KG1 (cell line): ENCODE measurements around the gene RAD51C.
"Not testable (repeated sequence)": the region's sequence is repeated elsewhere in the genome, so short reads cannot be mapped to it uniquely, and the experiment has no call there.

ENCODE experiments used
- DNase-seq: peaks from one replicate; lab custom pipeline; 2025; lab: John Stamatoyannopoulos, UW

RAD51C gene

DNA sequence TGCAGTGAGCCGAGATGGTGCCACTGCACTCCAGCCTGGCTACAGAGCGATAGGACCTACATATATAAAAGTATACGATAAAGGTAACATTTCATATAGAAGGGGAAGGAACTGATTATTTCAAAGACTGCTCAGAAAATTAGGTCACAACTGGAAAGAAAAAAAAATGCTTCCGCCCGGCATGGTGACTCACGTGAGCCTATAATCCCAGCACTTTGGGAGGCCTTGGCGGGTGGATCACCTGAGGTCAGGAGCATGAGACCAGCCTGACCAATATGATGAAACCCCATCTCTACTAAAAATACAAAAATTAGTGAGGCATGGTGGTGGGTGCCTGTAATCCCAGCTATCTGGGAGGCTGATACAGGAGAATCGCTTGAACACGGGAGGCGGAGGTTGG is 8.4 kb upstream of the RAD51C start:
- no peak for DNase-seq

- not testable (repeated sequence) for DNase-seq
Observed at GRCh38 chr17:58684462-58684861, 7.9 kb upstream of the RAD51C start.

GRCh38 chr17:58686980-58687379 is 5.4 kb upstream of the RAD51C start:
- no peak for DNase-seq

GRCh38 chr17:58688521-58688920 is 3.9 kb upstream of the RAD51C start:
- no peak for DNase-seq

- DNase-seq = not testable (repeated sequence)
Observed at GRCh38 chr17:58690033-58690432, 2.4 kb upstream of the RAD51C start.

DNA sequence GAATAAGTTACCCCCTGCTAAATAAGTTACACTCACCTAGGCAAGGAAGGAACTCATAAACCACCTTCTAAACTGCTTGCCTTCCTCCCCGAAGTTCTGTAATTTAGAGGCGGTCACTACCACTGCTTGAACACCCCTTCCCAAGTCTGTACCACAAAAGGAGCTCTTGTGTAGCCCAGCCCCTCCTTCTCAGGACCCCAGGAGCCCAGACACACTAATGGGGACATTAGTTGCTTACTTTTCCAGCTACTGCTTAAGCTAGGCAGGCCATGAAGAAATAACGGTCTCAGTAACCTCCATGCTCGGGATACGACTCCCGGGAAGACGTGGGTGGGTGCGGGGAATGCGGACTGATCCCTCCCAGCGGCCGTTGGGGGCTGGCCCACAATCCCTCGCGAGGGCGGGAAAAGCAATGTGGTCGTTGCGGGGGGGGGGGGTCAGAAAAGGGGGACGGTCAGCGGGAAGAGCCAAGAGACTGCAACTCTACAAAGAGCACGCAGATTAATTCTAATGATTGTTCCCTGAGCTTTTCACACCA is 632 bp upstream of the RAD51C start, which contains the start of gene TEX14:
Gene TEX14, minus strand, starts transcription at position 345 of the 538 bp plus-strand sequence. CDS start 40,044 bp downstream, outside the sequence.
- no peak for DNase-seq

DNA sequence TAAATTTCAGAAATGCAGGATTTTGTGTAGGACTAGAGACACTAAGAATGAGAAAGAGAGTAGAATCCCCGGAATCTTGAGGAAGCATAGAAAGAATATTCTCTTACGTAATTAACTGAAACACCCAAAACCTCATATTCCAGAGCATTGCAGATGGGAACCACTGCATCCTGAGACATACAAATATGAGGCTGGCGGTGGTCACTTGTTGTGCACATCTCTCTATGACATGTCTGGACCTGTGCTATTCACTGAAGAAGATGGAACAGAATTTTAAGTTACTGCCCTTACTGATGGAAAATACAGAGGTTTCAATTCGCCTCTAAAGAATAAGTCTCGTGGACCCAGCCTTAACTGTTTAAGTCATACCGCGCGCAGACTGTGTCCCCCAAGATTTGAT is 806 bp downstream of the RAD51C start:
- no peak for DNase-seq

DNA sequence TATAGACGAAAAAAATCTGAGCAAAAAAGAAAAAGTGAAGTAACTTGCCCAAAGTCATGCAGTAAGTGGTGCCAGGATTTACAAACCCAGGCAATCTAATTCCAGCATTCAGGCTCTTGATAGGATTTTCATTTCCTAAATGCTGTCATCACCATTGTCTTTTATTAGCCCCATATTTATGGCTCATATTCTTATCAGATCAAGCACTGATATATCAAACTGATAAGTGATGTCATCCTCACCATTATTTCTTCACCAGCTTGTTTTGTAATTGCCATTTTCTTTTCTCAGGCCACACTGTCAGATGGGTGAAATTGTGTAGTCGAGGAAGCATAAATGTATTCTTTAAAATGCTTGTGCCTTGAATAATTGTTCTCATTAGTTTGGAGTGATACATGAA is 1.3 kb downstream of the RAD51C start:
- no peak for DNase-seq

- DNase-seq = no peak
Observed at GRCh38 chr17:58694302-58694701, 1.9 kb downstream of the RAD51C start.

- no peak for DNase-seq
Observed at GRCh38 chr17:58694826-58695225, 2.4 kb downstream of the RAD51C start.

GRCh38 chr17:58699771-58700170 is 7.4 kb downstream of the RAD51C start:
- DNase-seq = no peak

GRCh38 chr17:58702045-58702476 is 9.7 kb downstream of the RAD51C start:
- DNase-seq = no peak

- no peak for DNase-seq
Observed at GRCh38 chr17:58702708-58703107, 10.3 kb downstream of the RAD51C start.

DNA sequence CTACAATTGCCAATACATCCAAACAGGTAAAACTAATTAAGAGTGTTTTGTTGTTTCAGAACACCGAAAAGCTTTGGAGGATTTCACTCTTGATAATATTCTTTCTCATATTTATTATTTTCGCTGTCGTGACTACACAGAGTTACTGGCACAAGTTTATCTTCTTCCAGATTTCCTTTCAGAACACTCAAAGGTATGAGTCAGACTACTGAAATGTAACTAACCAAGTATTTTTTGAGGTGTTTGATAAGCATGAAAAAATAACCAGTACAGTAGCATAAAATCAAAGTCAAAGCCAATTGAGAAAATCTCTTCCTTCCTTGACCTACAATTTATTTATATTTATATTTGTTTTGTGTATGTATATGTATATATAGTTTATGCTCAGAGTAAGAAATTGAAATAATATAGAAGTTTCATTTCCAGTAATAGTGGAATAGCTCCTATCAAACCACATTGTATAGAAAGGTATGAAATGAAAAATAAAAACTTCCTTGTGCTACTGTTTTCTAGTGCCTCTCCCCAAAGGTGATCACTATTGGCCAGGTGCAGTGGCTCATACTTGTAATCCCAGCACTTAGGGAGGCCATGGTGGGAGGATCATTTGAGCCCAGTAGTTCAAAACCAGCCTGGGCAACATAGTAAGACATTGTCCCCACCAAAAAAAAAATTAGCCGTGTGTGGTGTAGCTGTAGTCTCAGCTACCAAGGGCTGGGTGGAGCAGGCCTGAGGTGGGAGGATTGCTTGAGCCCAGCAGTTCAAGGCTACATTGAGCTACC is 10.9 kb downstream of the RAD51C start:
- DNase-seq = no peak

DNA sequence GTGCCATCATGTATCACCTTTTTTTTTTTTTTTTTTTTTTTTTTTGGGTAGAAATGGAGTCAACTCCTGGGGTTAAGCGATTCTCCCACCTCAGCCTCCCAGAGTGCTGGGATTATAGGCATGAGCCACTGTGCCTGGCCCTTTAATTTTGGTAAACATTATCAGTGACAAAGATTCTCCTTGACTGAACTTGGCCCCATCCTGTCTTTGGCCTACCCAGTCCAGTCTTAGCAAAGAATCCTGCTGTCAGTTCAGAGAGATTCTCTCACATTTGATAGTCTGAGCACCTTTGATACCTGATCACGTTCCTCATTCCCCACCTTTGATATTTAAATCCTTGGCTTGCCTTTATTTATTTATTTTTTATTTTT is 11.5 kb downstream of the RAD51C start:
- DNase-seq = no peak

GRCh38 chr17:58706351-58707140 is 14.1 kb downstream of the RAD51C start:
- DNase-seq = no peak

DNA sequence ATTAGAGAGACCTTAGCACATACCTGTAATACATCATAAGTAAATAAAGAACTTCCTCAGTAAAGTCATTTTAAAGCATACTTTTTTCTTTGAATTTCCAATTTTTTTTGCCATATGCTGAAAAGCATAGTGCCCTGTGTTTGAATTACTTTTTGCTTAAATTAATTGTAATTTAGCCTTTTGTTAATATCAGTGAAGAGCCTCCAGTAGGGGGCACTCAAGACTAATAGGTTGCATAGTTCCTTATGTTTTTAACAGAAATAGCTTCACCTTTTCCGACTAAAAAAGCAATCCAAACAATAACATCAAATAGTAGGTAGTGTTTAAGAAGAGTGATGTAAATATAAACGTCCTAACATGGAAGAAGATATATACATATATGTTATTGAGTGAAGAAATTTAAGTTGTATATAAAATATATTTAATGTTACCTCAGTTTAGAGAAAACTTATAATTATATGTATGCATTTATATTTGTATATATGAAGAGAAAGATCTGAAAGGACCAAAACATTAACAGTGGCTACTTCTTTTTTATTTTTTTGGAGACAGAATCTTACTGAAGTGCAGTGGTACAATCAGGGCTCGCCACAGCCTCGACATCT is 18.6 kb downstream of the RAD51C start:
- DNase-seq = peak; percentile 47

- no peak for DNase-seq
Observed at GRCh38 chr17:58722274-58722673, 29.9 kb downstream of the RAD51C start.

- DNase-seq = no peak
Observed at GRCh38 chr17:58722696-58723095, 30.3 kb downstream of the RAD51C start.

DNA sequence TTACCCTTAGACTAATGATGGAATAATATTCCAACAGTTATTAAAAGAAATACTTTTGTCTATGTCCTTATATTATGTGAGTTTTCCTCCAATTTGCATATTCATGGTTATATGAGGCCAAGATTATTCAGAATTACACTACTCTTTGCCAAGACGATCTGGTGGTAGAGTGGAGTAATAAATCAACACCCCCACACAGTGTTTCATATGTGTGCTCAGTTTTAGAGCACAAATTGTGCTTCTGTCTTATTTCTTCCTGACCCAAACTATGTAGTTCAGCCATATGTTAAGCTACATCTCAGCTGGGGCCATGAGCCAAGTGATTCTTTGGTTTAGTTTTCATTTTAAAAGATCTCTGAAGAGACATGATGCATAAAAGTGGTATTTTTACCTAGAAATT is 36.4 kb downstream of the RAD51C start:
- DNase-seq = no peak

- no peak for DNase-seq
Observed at GRCh38 chr17:58730937-58731336, 38.5 kb downstream of the RAD51C start.

- DNase-seq = no peak
Observed at GRCh38 chr17:58734040-58734439, 41.6 kb downstream of the RAD51C start.

DNA sequence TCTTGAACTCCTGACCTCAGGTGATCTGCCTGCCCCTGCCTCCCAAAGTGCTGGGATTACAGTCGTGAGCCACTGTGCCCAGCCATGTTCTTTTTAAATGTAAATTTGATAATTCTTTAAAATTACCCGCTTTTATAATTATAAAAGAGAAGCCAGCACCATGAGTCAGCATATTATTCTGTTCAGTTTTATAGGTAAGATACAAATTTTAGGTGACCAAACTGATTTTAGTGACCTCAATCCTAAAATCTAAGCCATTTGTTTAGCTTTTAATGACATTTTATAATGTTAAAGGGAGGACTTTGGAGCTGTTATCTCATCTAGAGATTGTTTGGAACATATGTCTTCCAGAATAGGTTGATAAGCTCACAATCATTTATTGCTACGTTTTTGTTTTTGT is 42.4 kb downstream of the RAD51C start:
- DNase-seq = no peak
